HepG2 (cell line): ENCODE data around the gene SREK1. TPM values are rescaled to one million over a fixed set of nuclear protein-coding genes. Genes with fewer than 3 reads are reported as not detected.

Source experiments
- CBFB ChIP-seq: sonication (generic); formaldehyde crosslinking; IDR thresholded peaks from 2 replicates; pipeline ENCODE4 v1.4.0; 2020; ENCODE audit warnings: missing genetic modification reagents
- EP300 ChIP-seq, 3 experiments: sonication (generic) in 1 of 3; formaldehyde crosslinking in 1 of 3; IDR thresholded peaks; 2 replicates each; pipeline versions ENCODE4 v1.5.1 to v1.6.1; 2011 to 2020; ENCODE audit warnings: low read depth in 2 of 3, low read length in 2 of 3, borderline replicate concordance in 1 of 3, improper control_type of control experiment in 1 of 3, mild to moderate bottlenecking in 1 of 3, missing genetic modification reagents in 1 of 3, moderate library complexity in 1 of 3
- HMGXB3 ChIP-seq: sonication (generic); formaldehyde crosslinking; IDR thresholded peaks from 2 replicates; pipeline ENCODE4 v1.4.0; 2020; ENCODE audit warnings: missing genetic modification reagents, borderline replicate concordance
- KDM2A ChIP-seq: sonication (generic); formaldehyde crosslinking; IDR thresholded peaks from 2 replicates; pipeline ENCODE4 v1.4.0; 2020; ENCODE audit warnings: low read depth, missing genetic modification reagents, borderline replicate concordance
- POLR2G ChIP-seq: fragments of 200-400 bp; formaldehyde crosslinking; IDR thresholded peaks from 2 replicates; pipeline ENCODE4 v1.6.1; 2018; ENCODE audit warnings: mild to moderate bottlenecking, low read depth, low read length, moderate library complexity
- SETDB1 ChIP-seq: sonication (generic); formaldehyde crosslinking; IDR thresholded peaks from 2 replicates; pipeline ENCODE4 v1.5.1; 2020; ENCODE audit warnings: missing genetic modification reagents, mild to moderate bottlenecking, borderline replicate concordance
- SOX13 ChIP-seq, 3 experiments: fragments of 450-650 bp in 1 of 3; sonication (generic) in 1 of 3; formaldehyde crosslinking in 1 of 3; IDR thresholded peaks in 2 of 3; conservative IDR thresholded peaks in 1 of 3; 2 replicates each; pipeline versions ENCODE4 v1.5.0 to v1.6.1; 2016 to 2020; ENCODE audit warnings: antibody characterized with exemption in 1 of 3, mild to moderate bottlenecking in 1 of 3, missing compliant biosample characterization in 1 of 3, missing genetic modification reagents in 1 of 3, moderate library complexity in 1 of 3
- SRF ChIP-seq: IDR thresholded peaks from 2 replicates; pipeline ENCODE4 v1.6.1; 2011; ENCODE audit warnings: mild to moderate bottlenecking, low read depth, low read length, moderate library complexity
- ZBED4 ChIP-seq: sonication (generic); formaldehyde crosslinking; IDR thresholded peaks from 2 replicates; pipeline ENCODE4 v1.4.0; 2020; ENCODE audit warnings: missing genetic modification reagents, borderline replicate concordance
- ZNF136 ChIP-seq: sonication (generic); formaldehyde crosslinking; IDR thresholded peaks from 2 replicates; pipeline ENCODE4 v1.8.1; 2022; ENCODE audit warnings: low read depth, mild to moderate bottlenecking, moderate library complexity, missing genetic modification reagents
- ZNF382 ChIP-seq: sonication (generic); formaldehyde crosslinking; IDR thresholded peaks from 2 replicates; pipeline ENCODE4 v1.5.0; 2020; ENCODE audit warnings: missing genetic modification reagents, mild to moderate bottlenecking, borderline replicate concordance
- ZNF703 ChIP-seq: sonication (generic); formaldehyde crosslinking; IDR thresholded peaks from 2 replicates; pipeline ENCODE4 v1.5.1; 2020; ENCODE audit warnings: missing genetic modification reagents, mild to moderate bottlenecking, moderate library complexity, borderline replicate concordance
- polyA plus RNA-seq, 8 experiments: library from polyadenylated mRNA; depleted of rRNA in 3 of 8; stranded (reverse) in 7 of 8; unstranded in 1 of 8; fragments of >200 nt; fragmentation: Illumina TruSeq in 4 of 8; extraction: Trizol in 4 of 8; gene quantifications; 2 replicates each; pipeline versions ENCODE4 v1.2.1 to v1.2.3, GENCODE V29; 2011 to 2016; ENCODE audit warnings: low read depth in 4 of 8, missing spikeins in 1 of 8, mixed read lengths in 1 of 8; ENCODE audit not compliant: insufficient read depth in 1 of 8
- total RNA-seq, 5 experiments: library from RNA; depleted of rRNA; stranded (reverse); fragments of >200 nt; fragmentation: Illumina TruSeq; extraction: Trizol; gene quantifications; 2 replicates each; pipeline ENCODE4 v1.2.3, GENCODE V29; 2016; ENCODE audit warnings: low read depth in 1 of 5
- TF ChIP-seq, protein P1 (sequence below): sonication (generic); formaldehyde crosslinking; IDR thresholded peaks from 2 replicates; pipeline ENCODE4 v1.4.0; 2020; ENCODE audit warnings: mild to moderate bottlenecking, missing genetic modification reagents
- TF ChIP-seq, protein P2 (sequence below): sonication (generic); formaldehyde crosslinking; IDR thresholded peaks from 2 replicates; pipeline ENCODE4 v1.4.0; 2020; ENCODE audit warnings: missing genetic modification reagents

Gene SREK1
- total and polyA plus RNA-seq, 2 of the 13 experiments (the other 11 are each of a cell fraction or from before 2014, with no cell fraction given): 60.6 to 90.9 TPM

- TF ChIP-seq, protein P1, sequence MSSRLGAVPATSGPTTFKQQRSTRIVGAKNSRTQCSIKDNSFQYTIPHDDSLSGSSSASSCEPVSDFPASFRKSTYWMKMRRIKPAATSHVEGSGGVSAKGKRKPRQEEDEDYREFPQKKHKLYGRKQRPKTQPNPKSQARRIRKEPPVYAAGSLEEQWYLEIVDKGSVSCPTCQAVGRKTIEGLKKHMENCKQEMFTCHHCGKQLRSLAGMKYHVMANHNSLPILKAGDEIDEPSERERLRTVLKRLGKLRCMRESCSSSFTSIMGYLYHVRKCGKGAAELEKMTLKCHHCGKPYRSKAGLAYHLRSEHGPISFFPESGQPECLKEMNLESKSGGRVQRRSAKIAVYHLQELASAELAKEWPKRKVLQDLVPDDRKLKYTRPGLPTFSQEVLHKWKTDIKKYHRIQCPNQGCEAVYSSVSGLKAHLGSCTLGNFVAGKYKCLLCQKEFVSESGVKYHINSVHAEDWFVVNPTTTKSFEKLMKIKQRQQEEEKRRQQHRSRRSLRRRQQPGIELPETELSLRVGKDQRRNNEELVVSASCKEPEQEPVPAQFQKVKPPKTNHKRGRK (CRISPR knock-in tag): no peak
- TF ChIP-seq SRF (no peak), ZNF382 (CRISPR knock-in tag) (no peak), CBFB (CRISPR knock-in tag) (peak; percentile 72; the same call in 1 of the 2 replicates), SETDB1 (CRISPR knock-in tag) (no peak), SOX13 (IDR thresholded peaks at IDR 0.05) (no peak), SOX13 (CRISPR knock-in tag; conservative IDR thresholded peaks at IDR 0.05 in 1 of 2, IDR thresholded peaks at IDR 0.05 in 1 of 2) (0 out of 4 replicates have a peak, but pooled peaks of 1 of the 2 experiments have one; percentile 41), HMGXB3 (CRISPR knock-in tag) (no peak), EP300 (IDR thresholded peaks at IDR 0.05; ENCODE audit: low read depth in 2 of 2, low read length in 2 of 2) (no peak), EP300 (CRISPR knock-in tag; IDR thresholded peaks at IDR 0.05; ENCODE audit: borderline replicate concordance) (no peak), POLR2G (peak; percentile 91), ZNF136 (no peak; the same call in 1 of the 2 replicates), ZNF703 (CRISPR knock-in tag) (peak; percentile 45; the same call in 1 of the 2 replicates), ZBED4 (no peak), KDM2A (CRISPR knock-in tag) (peak; percentile 94)
- TF ChIP-seq, protein P2, sequence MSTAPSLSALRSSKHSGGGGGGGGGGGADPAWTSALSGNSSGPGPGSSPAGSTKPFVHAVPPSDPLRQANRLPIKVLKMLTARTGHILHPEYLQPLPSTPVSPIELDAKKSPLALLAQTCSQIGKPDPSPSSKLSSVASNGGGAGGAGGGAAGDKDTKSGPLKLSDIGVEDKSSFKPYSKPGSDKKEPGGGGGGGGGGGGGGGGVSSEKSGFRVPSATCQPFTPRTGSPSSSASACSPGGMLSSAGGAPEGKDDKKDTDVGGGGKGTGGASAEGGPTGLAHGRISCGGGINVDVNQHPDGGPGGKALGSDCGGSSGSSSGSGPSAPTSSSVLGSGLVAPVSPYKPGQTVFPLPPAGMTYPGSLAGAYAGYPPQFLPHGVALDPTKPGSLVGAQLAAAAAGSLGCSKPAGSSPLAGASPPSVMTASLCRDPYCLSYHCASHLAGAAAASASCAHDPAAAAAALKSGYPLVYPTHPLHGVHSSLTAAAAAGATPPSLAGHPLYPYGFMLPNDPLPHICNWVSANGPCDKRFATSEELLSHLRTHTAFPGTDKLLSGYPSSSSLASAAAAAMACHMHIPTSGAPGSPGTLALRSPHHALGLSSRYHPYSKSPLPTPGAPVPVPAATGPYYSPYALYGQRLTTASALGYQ (CRISPR knock-in tag): peak; percentile 63; the same call in 1 of the 2 replicates
Observed at GRCh38 chr5:66144074-66144833, at the start of gene SREK1 (continued).
